DMS53 (cell line): Measurements from ENCODE around the gene MCTS1.
A peak's percentile ranks its signal among the peaks of the same experiment; 100 is the strongest.
"Not testable (repeated sequence)": the region's sequence is repeated elsewhere in the genome, so short reads cannot be mapped to it uniquely, and the experiment has no call there.

Experiments
- DNase-seq: peaks from one replicate; lab custom pipeline; 2025; lab: John Stamatoyannopoulos, UW

MCTS1 gene

DNA sequence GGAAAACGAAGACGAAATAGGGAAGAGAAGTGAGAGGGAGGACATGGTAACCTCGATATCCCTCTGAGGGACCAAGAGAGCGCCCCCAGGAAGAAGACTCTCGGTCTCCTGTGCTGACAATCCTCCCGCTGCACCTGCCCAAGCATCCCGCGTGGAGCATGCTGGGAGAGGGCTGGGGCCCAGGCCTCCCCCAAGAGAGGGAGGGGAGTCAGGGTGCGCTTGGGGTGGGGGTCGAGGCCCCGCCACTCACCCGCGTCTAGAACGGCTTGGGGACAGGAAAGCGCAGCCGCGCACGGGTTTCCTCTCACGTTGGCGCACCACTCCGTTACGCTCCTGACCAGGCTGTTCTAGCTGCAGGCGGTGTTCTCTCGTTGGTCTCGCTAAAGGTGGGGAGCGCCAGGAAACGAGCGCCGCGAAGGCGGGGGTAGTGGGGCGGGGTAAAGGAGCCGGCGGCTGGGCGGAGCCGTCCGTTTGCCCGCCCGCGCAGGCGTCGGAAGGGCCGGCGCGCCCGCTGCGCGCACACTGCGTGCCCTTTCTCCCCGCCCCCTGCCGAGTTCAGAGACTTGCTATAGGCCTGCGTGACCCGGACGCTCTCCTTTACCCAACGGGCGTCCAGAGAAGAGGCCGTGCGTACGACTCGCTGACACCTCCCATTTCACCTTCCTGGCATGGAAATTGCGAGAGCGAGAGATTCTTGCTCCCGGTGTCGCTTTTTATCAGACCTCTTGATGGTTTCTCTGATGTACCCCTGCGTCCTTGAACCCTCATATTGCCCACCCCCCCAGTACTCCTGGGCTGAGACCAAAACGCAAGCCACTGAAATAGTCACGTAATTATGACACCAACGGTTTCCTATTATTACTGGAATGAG is 26.0 kb downstream of the MCTS1 start, which contains the start of gene C1GALT1C1:
C1GALT1C1 (minus strand) TSS at position 388 of the 871 bp plus-strand sequence. CDS start 2,888 bp downstream, outside the sequence.
- peak; percentile 99 for DNase-seq

GRCh38 chrX:120638619-120639018 is 34.7 kb downstream of the MCTS1 start:
- no peak for DNase-seq

GRCh38 chrX:120642871-120643270 is 39.0 kb downstream of the MCTS1 start:
- no peak for DNase-seq

- DNase-seq: no peak
These were observed 43.2 kb downstream of the MCTS1 start for GRCh38 chrX:120647127-120647526.

DNA sequence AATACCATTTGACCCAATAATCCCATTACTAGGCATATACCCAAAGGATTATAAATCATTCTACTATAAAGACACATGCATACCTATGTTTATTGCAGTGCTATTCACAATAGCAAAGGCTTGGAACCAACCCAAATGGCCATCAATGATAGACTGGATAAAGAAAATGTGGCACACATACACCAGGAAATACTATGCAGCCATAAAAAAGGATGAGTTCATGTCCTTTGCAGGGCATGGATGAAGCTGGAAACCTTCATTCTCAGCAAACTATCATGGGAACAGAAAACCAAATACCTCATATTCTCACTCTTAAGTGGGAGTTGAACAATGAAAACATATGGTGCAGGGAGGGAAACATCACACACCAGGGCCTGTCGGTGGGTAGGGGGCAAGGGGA is 48.4 kb downstream of the MCTS1 start:
- not testable (repeated sequence) for DNase-seq

DNA sequence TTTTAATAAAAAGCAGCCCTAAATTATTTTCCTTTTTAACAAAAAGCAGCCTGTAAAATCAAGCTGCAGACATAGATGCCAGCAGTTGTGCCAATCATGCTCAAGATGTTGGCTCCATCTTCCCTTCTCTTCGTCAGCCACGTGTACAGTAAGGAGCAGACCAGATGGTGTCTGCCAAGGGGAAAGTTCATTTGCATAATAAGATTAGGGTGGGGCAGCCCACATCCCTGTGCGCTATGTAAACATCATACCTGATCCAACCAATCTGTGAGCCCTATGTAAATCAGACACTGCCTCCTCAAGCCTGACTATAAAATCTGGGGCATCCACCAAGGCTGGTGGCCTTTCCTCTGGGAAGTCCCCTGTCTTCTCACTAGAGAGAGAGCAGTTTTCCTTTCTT is 49.1 kb downstream of the MCTS1 start:
- DNase-seq: no peak

DNA sequence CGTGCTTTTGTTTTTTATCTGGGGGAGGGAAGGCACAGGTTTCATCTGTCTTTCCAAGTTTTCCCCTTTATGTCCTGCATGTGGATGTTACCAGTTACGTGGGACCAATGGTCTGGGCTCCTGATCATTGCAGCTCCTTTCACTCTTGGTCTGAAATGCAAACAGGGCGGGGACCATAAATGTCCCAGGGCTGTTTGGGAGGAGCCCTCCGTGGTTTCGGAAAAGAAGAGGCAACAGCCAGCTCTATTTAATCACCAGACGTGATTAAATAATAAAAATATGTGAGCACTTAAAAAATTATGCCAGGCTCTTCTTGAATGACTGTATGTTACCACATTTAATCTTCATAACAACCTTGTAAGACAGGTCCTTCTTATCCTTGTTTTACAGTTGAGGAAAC is 56.7 kb downstream of the MCTS1 start:
- no peak for DNase-seq
